Measurements from ENCODE around the gene CHN2. TPM values are rescaled to one million over a fixed set of nuclear protein-coding genes. Genes with fewer than 3 reads are reported as not detected.
"Not testable (repeated sequence)": the region's sequence is repeated elsewhere in the genome, so short reads cannot be mapped to it uniquely, and the experiment has no call there.

Gene CHN2
- polyA plus RNA-seq, 1 donor from 2014 or later = 136 TPM

- Histone ChIP-seq H3K27me3 (ENCODE audit: insufficient read depth, low read depth, low read length) (no peaks in the 10 kb centered on the region), H3K79me2 (replicated peaks; ENCODE audit: insufficient read depth, low read length) (peaks cover 12% of the 10 kb centered on the region), H3K4me3 (ENCODE audit: low read length) (no peak overlapping the region), H3K36me3 (ENCODE audit: insufficient read depth, low read length) (peaks cover 5% of the 10 kb centered on the region), H2AFZ (ENCODE audit: low read depth, low read length) (no peak overlapping the region), H3K9ac (ENCODE audit: low read length) (no peak overlapping the region), H3F3A (ENCODE audit: insufficient read depth, low read length, poor library complexity, severe bottlenecking) (no peaks in the 10 kb centered on the region), H3K4me2 (ENCODE audit: low read length) (no peak overlapping the region), H3K27ac (ENCODE audit: low read length) (no peak overlapping the region), H4K20me1 (ENCODE audit: insufficient read depth) (no peaks in the 10 kb centered on the region), H3K9me2 (ENCODE audit: insufficient read depth, low read length) (no peaks in the 10 kb centered on the region), H3K9me3 (ENCODE audit: low read length) (peaks cover 6% of the 10 kb centered on the region)
- TF ChIP-seq CTCF (IDR thresholded peaks at IDR 0.05; ENCODE audit: poor library complexity, severe bottlenecking) = no peak
- TF ChIP-seq REST (IDR thresholded peaks at IDR 0.05; ENCODE audit: borderline replicate concordance) = no peak
- no peak for TF ChIP-seq EZH2 (IDR thresholded peaks at IDR 0.05; ENCODE audit: borderline replicate concordance, insufficient read depth, low read length, poor library complexity, severe bottlenecking)
- no peak for TF ChIP-seq SMC3 (conservative IDR thresholded peaks at IDR 0.05; ENCODE audit: poor library complexity)
- no peak for TF ChIP-seq RAD21 (conservative IDR thresholded peaks at IDR 0.05)
These were observed 64.4 kb downstream of the CHN2 start for GRCh38 chr7:29258951-29259350.

GRCh38 chr7:29262191-29262917 is 67.8 kb downstream of the CHN2 start:
- no peak overlapping the region for H2AFZ ChIP-seq (ENCODE audit: low read depth, low read length)
- H4K20me1 ChIP-seq (ENCODE audit: insufficient read depth) = no peaks in the 10 kb centered on the region
- H3F3A ChIP-seq (ENCODE audit: insufficient read depth, low read length, poor library complexity, severe bottlenecking) = no peaks in the 10 kb centered on the region
- no peaks in the 10 kb centered on the region for H3K9me2 ChIP-seq (ENCODE audit: insufficient read depth, low read length)
- H3K4me2 ChIP-seq (ENCODE audit: low read length) = no peak overlapping the region
- H3K27me3 ChIP-seq (ENCODE audit: insufficient read depth, low read depth, low read length) = no peaks in the 10 kb centered on the region
- H3K27ac ChIP-seq (ENCODE audit: low read length) = no peak overlapping the region
- H3K79me2 ChIP-seq (replicated peaks; ENCODE audit: insufficient read depth, low read length) = peaks cover 12% of the 10 kb centered on the region
- peaks cover 6% of the 10 kb centered on the region for H3K9me3 ChIP-seq (ENCODE audit: low read length)
- H3K36me3 ChIP-seq (ENCODE audit: insufficient read depth, low read length) = peaks cover 5% of the 10 kb centered on the region
- no peak for TF ChIP-seq RAD21 (conservative IDR thresholded peaks at IDR 0.05)
- TF ChIP-seq TAF1 (IDR thresholded peaks at IDR 0.05; ENCODE audit: low read depth) = no peak
- TF ChIP-seq EZH2 (IDR thresholded peaks at IDR 0.05; ENCODE audit: borderline replicate concordance, insufficient read depth, low read length, poor library complexity, severe bottlenecking) = no peak
- TF ChIP-seq EP300 (conservative IDR thresholded peaks at IDR 0.05; ENCODE audit: poor library complexity, severe bottlenecking) = no peak
- no peak for TF ChIP-seq CTCF (IDR thresholded peaks at IDR 0.05; ENCODE audit: poor library complexity, severe bottlenecking)
- TF ChIP-seq REST (IDR thresholded peaks at IDR 0.05; ENCODE audit: borderline replicate concordance) = no peak
- TF ChIP-seq POLR2AphosphoS5 (IDR thresholded peaks at IDR 0.05) = no peak
- TF ChIP-seq MXI1 (conservative IDR thresholded peaks at IDR 0.05; ENCODE audit: poor library complexity, severe bottlenecking) = no peak
- TF ChIP-seq SMC3 (conservative IDR thresholded peaks at IDR 0.05; ENCODE audit: poor library complexity) = no peak
- H3K4me3 ChIP-seq (ENCODE audit: low read length) = no peak overlapping the region
- no peak overlapping the region for H3K9ac ChIP-seq (ENCODE audit: low read length)

GRCh38 chr7:29263601-29264207 is 69.1 kb downstream of the CHN2 start:
- not testable (repeated sequence) for H3K36me3 ChIP-seq (ENCODE audit: insufficient read depth, low read length); H4K20me1 ChIP-seq (ENCODE audit: insufficient read depth); H3K9ac ChIP-seq (ENCODE audit: low read length); H3K27ac ChIP-seq (ENCODE audit: low read length); H3F3A ChIP-seq (ENCODE audit: insufficient read depth, low read length, poor library complexity, severe bottlenecking); H3K9me3 ChIP-seq (ENCODE audit: low read length); H3K79me2 ChIP-seq (replicated peaks; ENCODE audit: insufficient read depth, low read length); H2AFZ ChIP-seq (ENCODE audit: low read depth, low read length); H3K4me3 ChIP-seq (ENCODE audit: low read length); H3K4me2 ChIP-seq (ENCODE audit: low read length); H3K27me3 ChIP-seq (ENCODE audit: insufficient read depth, low read depth, low read length); H3K9me2 ChIP-seq (ENCODE audit: insufficient read depth, low read length)
